ENCODE data around the gene FAM98C. TPM values are rescaled to one million over a fixed set of nuclear protein-coding genes. Genes with fewer than 3 reads are reported as not detected.

Gene FAM98C
- total RNA-seq, 1 donor from 2014 or later = 11.5 TPM

- no peak for TF ChIP-seq CTCF (IDR thresholded peaks at IDR 0.05; ENCODE audit: borderline replicate concordance)
- no peak overlapping the region for H3K27ac ChIP-seq (replicated peaks)
- H3K36me3 ChIP-seq = peaks cover 7% of the 10 kb centered on the region
- intact Hi-C loops (cut with micrococcal nuclease) = no loop called here
- peaks cover 17% of the 10 kb centered on the region for H3K27me3 ChIP-seq (ENCODE audit: low read depth)
- H3K4me1 ChIP-seq = peaks cover 1% of the 10 kb centered on the region
- no peaks in the 10 kb centered on the region for H3K9me3 ChIP-seq (replicated peaks)
- H3K4me3 ChIP-seq = no peak overlapping the region
- no peak for DNase-seq
Observed at GRCh38 chr19:38412491-38412890, 9.6 kb downstream of the FAM98C start.

GRCh38 chr19:38412961-38413360, 10.1 kb downstream of the FAM98C start:
- Histone ChIP-seq H3K27me3 (ENCODE audit: low read depth) (peaks cover 20% of the 10 kb centered on the region), H3K4me1 (peaks cover 6% of the 10 kb centered on the region), H3K36me3 (peaks cover 4% of the 10 kb centered on the region), H3K9me3 (replicated peaks) (no peaks in the 10 kb centered on the region), H3K4me3 (no peak overlapping the region), H3K27ac (replicated peaks) (no peak overlapping the region)
- no peak for TF ChIP-seq CTCF (IDR thresholded peaks at IDR 0.05; ENCODE audit: borderline replicate concordance)
- intact Hi-C loops (cut with micrococcal nuclease) = no loop called here
- DNase-seq = no peak

GRCh38 chr19:38413416-38413815, 10.5 kb downstream of the FAM98C start:
- DNase-seq = no peak
- Histone ChIP-seq H3K27ac (replicated peaks) (no peak overlapping the region), H3K4me1 (peaks cover 10% of the 10 kb centered on the region), H3K36me3 (no peaks in the 10 kb centered on the region), H3K4me3 (no peak overlapping the region), H3K27me3 (ENCODE audit: low read depth) (peaks cover 24% of the 10 kb centered on the region), H3K9me3 (replicated peaks) (no peaks in the 10 kb centered on the region)
- no peak for TF ChIP-seq CTCF (IDR thresholded peaks at IDR 0.05; ENCODE audit: borderline replicate concordance)
- intact Hi-C loops (cut with micrococcal nuclease) = no loop called here

- no peak overlapping the region for H3K4me3 ChIP-seq
- no peaks in the 10 kb centered on the region for H3K9me3 ChIP-seq (replicated peaks)
- no peaks in the 10 kb centered on the region for H3K36me3 ChIP-seq
- H3K27ac ChIP-seq (replicated peaks) = no peak overlapping the region
- intact Hi-C loops (cut with micrococcal nuclease) = no loop called here
- peaks cover 60% of the 10 kb centered on the region for H3K27me3 ChIP-seq (ENCODE audit: low read depth)
- H3K4me1 ChIP-seq = peaks cover 12% of the 10 kb centered on the region
- no peak for DNase-seq
- no peak for TF ChIP-seq CTCF (IDR thresholded peaks at IDR 0.05; ENCODE audit: borderline replicate concordance)
Observed at GRCh38 chr19:38417146-38417543, 14.3 kb downstream of the FAM98C start.

GRCh38 chr19:38417544-38418506, 14.9 kb downstream of the FAM98C start:
- no peak for TF ChIP-seq CTCF (IDR thresholded peaks at IDR 0.05; ENCODE audit: borderline replicate concordance)
- Histone ChIP-seq H3K36me3 (no peaks in the 10 kb centered on the region), H3K9me3 (replicated peaks) (no peaks in the 10 kb centered on the region), H3K4me3 (peak overlapping the region; percentile 58), H3K4me1 (peaks cover 12% of the 10 kb centered on the region), H3K27ac (replicated peaks) (no peak overlapping the region), H3K27me3 (ENCODE audit: low read depth) (peaks cover 66% of the 10 kb centered on the region)
- DNase-seq = peak; percentile 65
- intact Hi-C loops (cut with micrococcal nuclease) = no loop called here
